Upper lobe of left lung (tissue), 4 donors: ENCODE data around the gene FILIP1L.

Experiments
- EP300 ChIP-seq, 4 donors: sonication (generic); formaldehyde crosslinking; IDR thresholded peaks; one replicate each; pipeline ENCODE4 v1.5.1; 2017; ENCODE audit warnings: antibody characterized with exemption in 4 of 4, control low read depth in 2 of 4
- POLR2A ChIP-seq, 4 donors: fragments of 450-650 bp; IDR thresholded peaks; one replicate each; pipeline ENCODE4 v1.5.1; 2016 to 2017; ENCODE audit warnings: antibody characterized with exemption in 4 of 4, mild to moderate bottlenecking in 2 of 4
- POLR2AphosphoS5 ChIP-seq, 2 donors: sonication (generic); formaldehyde crosslinking; IDR thresholded peaks; one replicate each; pipeline ENCODE4 v1.5.1; 2017; ENCODE audit warnings: antibody characterized with exemption in 2 of 2
- TF ChIP-seq, protein P1 (sequence below), 6 experiments: fragments of 450-650 bp in 4 of 6; fragments of 200-600 bp in 2 of 6; sonication (generic) in 2 of 6; IDR thresholded peaks; one replicate each; pipeline ENCODE4 v1.5.1; 2016 to 2019; ENCODE audit warnings: antibody characterized with exemption in 6 of 6

- TF ChIP-seq, protein P1, sequence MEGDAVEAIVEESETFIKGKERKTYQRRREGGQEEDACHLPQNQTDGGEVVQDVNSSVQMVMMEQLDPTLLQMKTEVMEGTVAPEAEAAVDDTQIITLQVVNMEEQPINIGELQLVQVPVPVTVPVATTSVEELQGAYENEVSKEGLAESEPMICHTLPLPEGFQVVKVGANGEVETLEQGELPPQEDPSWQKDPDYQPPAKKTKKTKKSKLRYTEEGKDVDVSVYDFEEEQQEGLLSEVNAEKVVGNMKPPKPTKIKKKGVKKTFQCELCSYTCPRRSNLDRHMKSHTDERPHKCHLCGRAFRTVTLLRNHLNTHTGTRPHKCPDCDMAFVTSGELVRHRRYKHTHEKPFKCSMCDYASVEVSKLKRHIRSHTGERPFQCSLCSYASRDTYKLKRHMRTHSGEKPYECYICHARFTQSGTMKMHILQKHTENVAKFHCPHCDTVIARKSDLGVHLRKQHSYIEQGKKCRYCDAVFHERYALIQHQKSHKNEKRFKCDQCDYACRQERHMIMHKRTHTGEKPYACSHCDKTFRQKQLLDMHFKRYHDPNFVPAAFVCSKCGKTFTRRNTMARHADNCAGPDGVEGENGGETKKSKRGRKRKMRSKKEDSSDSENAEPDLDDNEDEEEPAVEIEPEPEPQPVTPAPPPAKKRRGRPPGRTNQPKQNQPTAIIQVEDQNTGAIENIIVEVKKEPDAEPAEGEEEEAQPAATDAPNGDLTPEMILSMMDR (IDR thresholded peaks at IDR 0.05): no peak
- TF ChIP-seq POLR2A (IDR thresholded peaks at IDR 0.05) (no peak), EP300 (IDR thresholded peaks at IDR 0.05) (no peak), POLR2AphosphoS5 (IDR thresholded peaks at IDR 0.05) (no peak)
Measured at GRCh38 chr3:100023595-100023994, 90.7 kb downstream of the FILIP1L start.
